Gastroesophageal sphincter (tissue), 3 donors: ENCODE results near the gene NBAS.

Experiments
- CTCF ChIP-seq, 4 experiments: fragments of 200-600 bp in 2 of 4; fragments of 450-650 bp in 2 of 4; sonication (generic) in 1 of 4; IDR thresholded peaks; one replicate each; pipeline ENCODE4 v1.5.1; 2017 to 2019; ENCODE audit warnings: antibody characterized with exemption in 4 of 4, mild to moderate bottlenecking in 2 of 4, moderate library complexity in 2 of 4
- EP300 ChIP-seq: sonication (generic); formaldehyde crosslinking; IDR thresholded peaks from one replicate; pipeline ENCODE4 v1.6.1; 2017; ENCODE audit warnings: antibody characterized with exemption, mild to moderate bottlenecking
- POLR2AphosphoS5 ChIP-seq: sonication (generic); formaldehyde crosslinking; IDR thresholded peaks from one replicate; pipeline ENCODE4 v1.6.1; 2017; ENCODE audit warnings: antibody characterized with exemption

- no peak for TF ChIP-seq EP300
- no peak for TF ChIP-seq POLR2AphosphoS5
- no peak for TF ChIP-seq CTCF (IDR thresholded peaks at IDR 0.05)
Measured at GRCh38 chr2:15365411-15365810, 195.7 kb downstream of the NBAS start.
